Activated CD4-positive, alpha-beta T cell treated with anti-CD3 and anti-CD28 coated beads, Interleukin-2, amount 10 ng/mL, durations not matched to agents 7 days and 5 days (primary cell): ENCODE measurements around the gene CLSTN2. TPM values are rescaled to one million over a fixed set of nuclear protein-coding genes. Genes with fewer than 3 reads are reported as not detected.

Experiments
- CTCF ChIA-PET: fragments of 350-600 bp; sonication (Branson Sonifier 250); formaldehyde crosslinking; loops from one replicate; lab custom pipeline; 2021; ENCODE audit warnings: antibody characterized with exemption; lab: Charles Lee
- POLR2A ChIA-PET: fragments of 350-600 bp; sonication (Branson Sonifier 250); formaldehyde crosslinking; loops from one replicate; lab custom pipeline; 2021; ENCODE audit warnings: antibody characterized with exemption; lab: Charles Lee
- DNase-seq: peaks from one replicate; pipeline ENCODE4 v3.0.0-alpha.2; 2020
- H3K27ac Mint-ChIP-seq: one replicate; pipeline ENCODE4 v1.8.0; 2021; ENCODE audit warnings: mild to moderate bottlenecking, moderate library complexity, mixed read lengths
- H3K27me3 Mint-ChIP-seq: one replicate; pipeline ENCODE4 v1.8.0; 2021; ENCODE audit warnings: mixed read lengths
- H3K36me3 Mint-ChIP-seq: one replicate; pipeline ENCODE4 v1.8.0; 2021; ENCODE audit warnings: low read depth, mixed read lengths
- H3K4me1 Mint-ChIP-seq: one replicate; pipeline ENCODE4 v1.8.0; 2021; ENCODE audit warnings: mixed read lengths
- H3K4me3 Mint-ChIP-seq: one replicate; pipeline ENCODE4 v1.8.0; 2021; ENCODE audit warnings: mild to moderate bottlenecking, moderate library complexity, mixed read lengths
- H3K9me3 Mint-ChIP-seq: one replicate; pipeline ENCODE4 v1.8.0; 2021; ENCODE audit warnings: mixed read lengths
- total RNA-seq, 2 experiments: library from RNA; stranded (reverse); gene quantifications; one replicate each; pipeline ENCODE4 v1.2.3, GENCODE V29; 2021

CLSTN2 gene
- total RNA-seq, 2 experiments from 2014 or later, result not detected

- Mint-ChIP-seq H3K27ac (no peak overlapping the region), H3K9me3 (no peaks in the 10 kb centered on the region), H3K36me3 (no peaks in the 10 kb centered on the region), H3K27me3 (peaks cover 2% of the 10 kb centered on the region), H3K4me3 (no peak overlapping the region), H3K4me1 (no peaks in the 10 kb centered on the region)
- ChIA-PET CTCF (no interaction called here), POLR2A (no interaction called here)
- DNase-seq, result no peak
These were observed 368.9 kb downstream of the CLSTN2 start for GRCh38 chr3:140303875-140304274.

- no peak overlapping the region for H3K4me3 Mint-ChIP-seq
- no peaks in the 10 kb centered on the region for H3K36me3 Mint-ChIP-seq
- POLR2A ChIA-PET, result no interaction called here
- CTCF ChIA-PET, result no interaction called here
- no peak for DNase-seq
- H3K27me3 Mint-ChIP-seq, result no peaks in the 10 kb centered on the region
- no peak overlapping the region for H3K27ac Mint-ChIP-seq
- no peaks in the 10 kb centered on the region for H3K9me3 Mint-ChIP-seq
- H3K4me1 Mint-ChIP-seq, result no peaks in the 10 kb centered on the region
These were observed 373.6 kb downstream of the CLSTN2 start for GRCh38 chr3:140308535-140308934.

- no peak for DNase-seq
- Mint-ChIP-seq H3K36me3 (no peaks in the 10 kb centered on the region), H3K27me3 (peaks cover 1% of the 10 kb centered on the region), H3K27ac (no peak overlapping the region), H3K4me3 (no peak overlapping the region), H3K9me3 (no peaks in the 10 kb centered on the region), H3K4me1 (no peaks in the 10 kb centered on the region)
- CTCF ChIA-PET, result no interaction called here
- POLR2A ChIA-PET, result no interaction called here
These were observed 376.4 kb downstream of the CLSTN2 start for GRCh38 chr3:140311428-140311827.

GRCh38 chr3:140315955-140316354, 381.0 kb downstream of the CLSTN2 start:
- Mint-ChIP-seq H3K27me3 (peaks cover 7% of the 10 kb centered on the region), H3K27ac (no peak overlapping the region), H3K9me3 (no peaks in the 10 kb centered on the region), H3K36me3 (no peaks in the 10 kb centered on the region), H3K4me3 (no peak overlapping the region), H3K4me1 (no peaks in the 10 kb centered on the region)
- POLR2A ChIA-PET, result no interaction called here
- CTCF ChIA-PET, result no interaction called here
- DNase-seq, result no peak

- no peak overlapping the region for H3K4me3 Mint-ChIP-seq
- no peaks in the 10 kb centered on the region for H3K4me1 Mint-ChIP-seq
- no peak overlapping the region for H3K27ac Mint-ChIP-seq
- H3K27me3 Mint-ChIP-seq, result peaks cover 7% of the 10 kb centered on the region
- ChIA-PET POLR2A (no interaction called here), CTCF (no interaction called here)
- no peaks in the 10 kb centered on the region for H3K36me3 Mint-ChIP-seq
- no peaks in the 10 kb centered on the region for H3K9me3 Mint-ChIP-seq
- no peak for DNase-seq
These were observed 381.5 kb downstream of the CLSTN2 start for GRCh38 chr3:140316466-140316865.

GRCh38 chr3:140316868-140317400, 381.9 kb downstream of the CLSTN2 start:
- POLR2A ChIA-PET, result no interaction called here
- Mint-ChIP-seq H3K27me3 (peaks cover 7% of the 10 kb centered on the region), H3K4me3 (no peak overlapping the region), H3K36me3 (no peaks in the 10 kb centered on the region), H3K27ac (no peak overlapping the region), H3K9me3 (no peaks in the 10 kb centered on the region), H3K4me1 (no peaks in the 10 kb centered on the region)
- CTCF ChIA-PET, result no interaction called here
- DNase-seq, result no peak

- no peak overlapping the region for H3K4me3 Mint-ChIP-seq
- H3K36me3 Mint-ChIP-seq, result no peaks in the 10 kb centered on the region
- no peak for DNase-seq
- H3K27ac Mint-ChIP-seq, result no peak overlapping the region
- no peaks in the 10 kb centered on the region for H3K9me3 Mint-ChIP-seq
- H3K4me1 Mint-ChIP-seq, result no peaks in the 10 kb centered on the region
- ChIA-PET CTCF (no interaction called here), POLR2A (no interaction called here)
- H3K27me3 Mint-ChIP-seq, result peaks cover 7% of the 10 kb centered on the region
These were observed 384.8 kb downstream of the CLSTN2 start for GRCh38 chr3:140319739-140320138.

GRCh38 chr3:140323561-140323960, 388.6 kb downstream of the CLSTN2 start:
- no peak overlapping the region for H3K27ac Mint-ChIP-seq

GRCh38 chr3:140332131-140332530, 397.1 kb downstream of the CLSTN2 start:
- H3K27ac Mint-ChIP-seq, result no peak overlapping the region
- CTCF ChIA-PET, result no interaction called here
- H3K4me3 Mint-ChIP-seq, result no peak overlapping the region

More at GRCh38 chr3:140323561-140323960, 388.6 kb downstream of the CLSTN2 start:
- Mint-ChIP-seq H3K9me3 (no peaks in the 10 kb centered on the region), H3K4me3 (no peak overlapping the region), H3K36me3 (no peaks in the 10 kb centered on the region), H3K4me1 (no peaks in the 10 kb centered on the region), H3K27me3 (no peaks in the 10 kb centered on the region)
- DNase-seq, result no peak
- CTCF ChIA-PET, result no interaction called here
- POLR2A ChIA-PET, result no interaction called here

GRCh38 chr3:140334132-140334929, 399.3 kb downstream of the CLSTN2 start:
- CTCF ChIA-PET, result no interaction called here
- H3K4me3 Mint-ChIP-seq, result no peak overlapping the region

More at GRCh38 chr3:140332131-140332530, 397.1 kb downstream of the CLSTN2 start:
- H3K4me1 Mint-ChIP-seq, result no peaks in the 10 kb centered on the region
- no peaks in the 10 kb centered on the region for H3K36me3 Mint-ChIP-seq
- no peak for DNase-seq
- no peaks in the 10 kb centered on the region for H3K9me3 Mint-ChIP-seq
- no peaks in the 10 kb centered on the region for H3K27me3 Mint-ChIP-seq
- POLR2A ChIA-PET, result no interaction called here

GRCh38 chr3:140336465-140336864, 401.5 kb downstream of the CLSTN2 start:
- Mint-ChIP-seq H3K36me3 (no peaks in the 10 kb centered on the region), H3K4me3 (no peak overlapping the region), H3K4me1 (no peaks in the 10 kb centered on the region), H3K9me3 (no peaks in the 10 kb centered on the region), H3K27me3 (no peaks in the 10 kb centered on the region), H3K27ac (no peak overlapping the region)
- ChIA-PET POLR2A (no interaction called here), CTCF (interaction anchor here (0.9 kb wide), 1 partner anchor 8 kb away, joined by 3 read pairs; no protein-coding TSS in a partner anchor)
- no peak for DNase-seq

More at GRCh38 chr3:140334132-140334929, 399.3 kb downstream of the CLSTN2 start:
- Mint-ChIP-seq H3K27me3 (no peaks in the 10 kb centered on the region), H3K9me3 (no peaks in the 10 kb centered on the region), H3K27ac (no peak overlapping the region), H3K4me1 (no peaks in the 10 kb centered on the region), H3K36me3 (no peaks in the 10 kb centered on the region)
- POLR2A ChIA-PET, result no interaction called here
- DNase-seq, result no peak

- no peaks in the 10 kb centered on the region for H3K36me3 Mint-ChIP-seq
- ChIA-PET CTCF (no interaction called here), POLR2A (no interaction called here)
- H3K4me3 Mint-ChIP-seq, result no peak overlapping the region
- H3K9me3 Mint-ChIP-seq, result no peaks in the 10 kb centered on the region
- DNase-seq, result no peak
- no peak overlapping the region for H3K27ac Mint-ChIP-seq
- H3K4me1 Mint-ChIP-seq, result no peaks in the 10 kb centered on the region
- H3K27me3 Mint-ChIP-seq, result peaks cover 2% of the 10 kb centered on the region
These were observed 403.9 kb downstream of the CLSTN2 start for GRCh38 chr3:140338916-140339315.

- DNase-seq, result no peak
- Mint-ChIP-seq H3K27me3 (peaks cover 2% of the 10 kb centered on the region), H3K36me3 (no peaks in the 10 kb centered on the region), H3K27ac (no peak overlapping the region), H3K9me3 (no peaks in the 10 kb centered on the region), H3K4me1 (no peaks in the 10 kb centered on the region), H3K4me3 (no peak overlapping the region)
- ChIA-PET CTCF (no interaction called here), POLR2A (no interaction called here)
These were observed 406.2 kb downstream of the CLSTN2 start for GRCh38 chr3:140341203-140341602.
